HEK293 (cell line): ENCODE measurements around the gene NUMBL.

Source experiments
- CTCF ChIA-PET: fragments of 350-600 bp; formaldehyde crosslinking; extraction: SDS; loops from one replicate; lab custom pipeline; 2021; ENCODE audit warnings: antibody characterized with exemption; lab: Yijun Ruan, JAX
- POLR2A ChIA-PET: fragments of 300-600 bp; formaldehyde crosslinking; extraction: SDS; loops from one replicate; lab custom pipeline; 2020; ENCODE audit warnings: antibody characterized with exemption, inconsistent platforms; lab: Yijun Ruan, JAX
- H3K27ac ChIP-seq: fragments of 200-500 bp; sonication (Bioruptor generic); 2 replicates; pipeline ENCODE4 v1.5.1; 2014; ENCODE audit warnings: low read depth, low read length, control low read depth, inconsistent platforms; ENCODE audit errors: extremely low read depth
- H3K36me3 ChIP-seq, 2 experiments: fragments of 200-500 bp in 1 of 2; sonication (Bioruptor generic) in 1 of 2; 1 replicate in 1 of 2; 2 replicates in 1 of 2; pipeline ENCODE4 v1.5.1; 2014 to 2017; ENCODE audit warnings: inconsistent platforms in 2 of 2, low read length in 2 of 2; ENCODE audit not compliant: control insufficient read depth in 2 of 2, insufficient read depth in 1 of 2
- H3K4me1 ChIP-seq: fragments of 200-500 bp; sonication (Bioruptor generic); 2 replicates; pipeline ENCODE4 v1.5.1; 2014; ENCODE audit warnings: mild to moderate bottlenecking, low read length, inconsistent platforms; ENCODE audit not compliant: control insufficient read depth, insufficient read depth
- H3K4me3 ChIP-seq: 2 replicates; pipeline ENCODE4 v1.5.1; 2011; ENCODE audit warnings: low read depth, mild to moderate bottlenecking, control low read depth, low read length, moderate library complexity
- H3K9me3 ChIP-seq: fragments of 200-500 bp; sonication (Bioruptor generic); 2 replicates; pipeline ENCODE4 v1.5.1; 2014; ENCODE audit warnings: low read depth, low read length, inconsistent platforms; ENCODE audit not compliant: control insufficient read depth, insufficient read depth
- BCL11B ChIP-seq: fragments of 450-650 bp; formaldehyde crosslinking; IDR thresholded peaks from 2 replicates; pipeline ENCODE4 v1.5.1; 2016; ENCODE audit warnings: low read depth, missing biosample characterization, missing genetic modification characterization
- GLI4 ChIP-seq: fragments of 450-650 bp; formaldehyde crosslinking; IDR thresholded peaks from 2 replicates; pipeline ENCODE4 v1.5.1; 2016; ENCODE audit warnings: missing biosample characterization, missing genetic modification characterization
- HIC1 ChIP-seq: fragments of 450-650 bp; formaldehyde crosslinking; IDR thresholded peaks from 2 replicates; pipeline ENCODE4 v1.5.1; 2016; ENCODE audit warnings: missing biosample characterization, missing genetic modification characterization
- HOXD13 ChIP-seq: sonication (generic); formaldehyde crosslinking; IDR thresholded peaks from 2 replicates; pipeline ENCODE4 v1.8.0; 2022; ENCODE audit warnings: missing genetic modification reagents, borderline replicate concordance
- KLF1 ChIP-seq: fragments of 450-650 bp; formaldehyde crosslinking; IDR thresholded peaks from 2 replicates; pipeline ENCODE4 v1.5.1; 2016; ENCODE audit warnings: missing biosample characterization, missing genetic modification characterization
- PATZ1 ChIP-seq: fragments of 450-650 bp; formaldehyde crosslinking; IDR thresholded peaks from 2 replicates; pipeline ENCODE4 v1.5.1; 2016; ENCODE audit warnings: missing biosample characterization, missing genetic modification characterization
- PRDM1 ChIP-seq: fragments of 450-650 bp; formaldehyde crosslinking; IDR thresholded peaks from 2 replicates; pipeline ENCODE4; 2016; ENCODE audit warnings: missing biosample characterization, missing genetic modification characterization
- REST ChIP-seq: fragments of 450-650 bp; formaldehyde crosslinking; IDR thresholded peaks from 2 replicates; pipeline ENCODE4 v1.5.1; 2016; ENCODE audit warnings: missing biosample characterization, missing genetic modification characterization
- SP3 ChIP-seq: fragments of 450-650 bp; formaldehyde crosslinking; IDR thresholded peaks from 2 replicates; pipeline ENCODE4 v1.5.1; 2016; ENCODE audit warnings: missing biosample characterization, missing genetic modification characterization
- ZNF114 ChIP-seq: fragments of 450-650 bp; formaldehyde crosslinking; IDR thresholded peaks from 2 replicates; pipeline ENCODE4 v1.5.0; 2017; ENCODE audit warnings: missing biosample characterization, missing genetic modification characterization
- ZNF292 ChIP-seq: fragments of 450-650 bp; formaldehyde crosslinking; IDR thresholded peaks from 2 replicates; pipeline ENCODE4 v1.5.1; 2016; ENCODE audit warnings: low read depth, missing biosample characterization, missing genetic modification characterization, borderline replicate concordance
- ZNF335 ChIP-seq: fragments of 450-650 bp; formaldehyde crosslinking; conservative IDR thresholded peaks from 2 replicates; pipeline ENCODE4 v1.5.1; 2016; ENCODE audit warnings: missing biosample characterization, missing genetic modification characterization
- ZNF404 ChIP-seq: fragments of 450-650 bp; formaldehyde crosslinking; IDR thresholded peaks from 2 replicates; pipeline ENCODE4 v1.5.1; 2017; ENCODE audit warnings: missing biosample characterization, missing genetic modification characterization
- ZNF426 ChIP-seq: fragments of 450-650 bp; formaldehyde crosslinking; IDR thresholded peaks from 2 replicates; pipeline ENCODE4 v1.5.1; 2017; ENCODE audit warnings: missing biosample characterization, missing genetic modification characterization, mild to moderate bottlenecking, inconsistent platforms, moderate library complexity
- ZNF544 ChIP-seq: fragments of 450-650 bp; formaldehyde crosslinking; IDR thresholded peaks from 2 replicates; pipeline ENCODE4 v1.5.0; 2017; ENCODE audit warnings: missing biosample characterization, missing genetic modification characterization
- ZNF621 ChIP-seq: fragments of 450-650 bp; formaldehyde crosslinking; IDR thresholded peaks from 2 replicates; pipeline ENCODE4 v1.5.1; 2017; ENCODE audit warnings: missing biosample characterization, missing genetic modification characterization
- ZNF624 ChIP-seq: fragments of 450-650 bp; formaldehyde crosslinking; IDR thresholded peaks from 2 replicates; pipeline ENCODE4 v1.5.1; 2017; ENCODE audit warnings: missing biosample characterization, missing genetic modification characterization
- ZNF785 ChIP-seq: fragments of 450-650 bp; formaldehyde crosslinking; IDR thresholded peaks from 2 replicates; pipeline ENCODE4 v1.5.1; 2016; ENCODE audit warnings: missing biosample characterization, missing genetic modification characterization
- TF ChIP-seq, protein P1 (sequence below): fragments of 450-650 bp; formaldehyde crosslinking; IDR thresholded peaks from 2 replicates; pipeline ENCODE4 v1.5.1; 2016; ENCODE audit warnings: missing biosample characterization, missing genetic modification characterization
- TF ChIP-seq, protein P2 (sequence below): fragments of 450-650 bp; formaldehyde crosslinking; IDR thresholded peaks from 2 replicates; pipeline ENCODE4 v1.5.1; 2016; ENCODE audit warnings: missing biosample characterization, missing genetic modification characterization
- TF ChIP-seq, protein P3 (sequence below): fragments of 450-650 bp; IDR thresholded peaks from 2 replicates; pipeline ENCODE4 v1.5.1; 2018; ENCODE audit warnings: missing biosample characterization, mild to moderate bottlenecking, missing genetic modification characterization

NUMBL gene

GRCh38 chr19:40616941-40617340 is 73.5 kb downstream of the NUMBL start:
- H3K36me3 ChIP-seq: peaks cover 17 to 18% of the 10 kb centered on the region in 2 experiments; a peak in 2 of 3 replicates
- H3K4me3 ChIP-seq: no peak overlapping the region
- peak; percentile 59 for TF ChIP-seq HIC1 (tag by site-specific recombination)
- TF ChIP-seq PRDM1 (tag by site-specific recombination): no peak
- no peak for TF ChIP-seq ZNF404 (tag by site-specific recombination)
- no peak overlapping the region for H3K27ac ChIP-seq
- peaks cover 9% of the 10 kb centered on the region for H3K4me1 ChIP-seq
- ChIA-PET CTCF (interaction anchor here (0.6 to 3.1 kb wide), 8 partner anchors 11 to 1178 kb away, joined by 3 to 42 read pairs (median 4); partner anchors contain the start of gene LTBP4), POLR2A (interaction anchor here (0.7 to 1.0 kb wide), 2 partner anchors 9 to 269 kb away, joined by 3 read pairs; partner anchors contain the start of genes C19orf47 and PLD3)
- H3K9me3 ChIP-seq: no peaks in the 10 kb centered on the region

GRCh38 chr19:40616178-40616577 is 74.3 kb downstream of the NUMBL start:
- CTCF ChIA-PET: interaction anchor here (0.6 to 3.1 kb wide), 9 partner anchors 10 to 1178 kb away, joined by 3 to 42 read pairs (median 4); partner anchors contain the start of gene LTBP4
- H3K27ac ChIP-seq: no peak overlapping the region
- TF ChIP-seq REST (tag by site-specific recombination) (no peak), BCL11B (0 out of 2 replicates have a peak, but pooled peaks have one; percentile 40), ZNF544 (no peak), SP3 (tag by site-specific recombination) (no peak), HOXD13 (no peak), PATZ1 (tag by site-specific recombination) (no peak), ZNF292 (no peak), ZNF785 (no peak), ZNF621 (tag by site-specific recombination) (no peak), ZNF114 (tag by site-specific recombination) (no peak), ZNF426 (tag by site-specific recombination) (no peak), ZNF335 (tag by site-specific recombination) (no peak), GLI4 (tag by site-specific recombination) (no peak), ZNF624 (tag by site-specific recombination) (no peak), KLF1 (tag by site-specific recombination) (no peak)
- TF ChIP-seq, protein P1, sequence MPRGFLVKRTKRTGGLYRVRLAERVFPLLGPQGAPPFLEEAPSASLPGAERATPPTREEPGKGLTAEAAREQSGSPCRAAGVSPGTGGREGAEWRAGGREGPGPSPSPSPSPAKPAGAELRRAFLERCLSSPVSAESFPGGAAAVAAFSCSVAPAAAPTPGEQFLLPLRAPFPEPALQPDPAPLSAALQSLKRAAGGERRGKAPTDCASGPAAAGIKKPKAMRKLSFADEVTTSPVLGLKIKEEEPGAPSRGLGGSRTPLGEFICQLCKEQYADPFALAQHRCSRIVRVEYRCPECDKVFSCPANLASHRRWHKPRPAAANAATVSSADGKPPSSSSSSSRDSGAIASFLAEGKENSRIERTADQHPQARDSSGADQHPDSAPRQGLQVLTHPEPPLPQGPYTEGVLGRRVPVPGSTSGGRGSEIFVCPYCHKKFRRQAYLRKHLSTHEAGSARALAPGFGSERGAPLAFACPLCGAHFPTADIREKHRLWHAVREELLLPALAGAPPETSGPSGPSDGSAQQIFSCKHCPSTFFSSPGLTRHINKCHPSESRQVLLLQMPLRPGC (tag by site-specific recombination): no peak
- TF ChIP-seq, protein P2, sequence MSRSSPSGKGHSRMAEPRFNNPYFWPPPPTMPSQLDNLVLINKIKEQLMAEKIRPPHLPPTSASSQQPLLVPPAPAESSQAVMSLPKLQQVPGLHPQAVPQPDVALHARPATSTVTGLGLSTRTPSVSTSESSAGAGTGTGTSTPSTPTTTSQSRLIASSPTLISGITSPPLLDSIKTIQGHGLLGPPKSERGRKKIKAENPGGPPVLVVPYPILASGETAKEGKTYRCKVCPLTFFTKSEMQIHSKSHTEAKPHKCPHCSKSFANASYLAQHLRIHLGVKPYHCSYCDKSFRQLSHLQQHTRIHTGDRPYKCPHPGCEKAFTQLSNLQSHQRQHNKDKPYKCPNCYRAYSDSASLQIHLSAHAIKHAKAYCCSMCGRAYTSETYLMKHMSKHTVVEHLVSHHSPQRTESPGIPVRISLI (tag by site-specific recombination): 0 out of 2 replicates have a peak, but pooled peaks have one; percentile 77
- TF ChIP-seq, protein P3, sequence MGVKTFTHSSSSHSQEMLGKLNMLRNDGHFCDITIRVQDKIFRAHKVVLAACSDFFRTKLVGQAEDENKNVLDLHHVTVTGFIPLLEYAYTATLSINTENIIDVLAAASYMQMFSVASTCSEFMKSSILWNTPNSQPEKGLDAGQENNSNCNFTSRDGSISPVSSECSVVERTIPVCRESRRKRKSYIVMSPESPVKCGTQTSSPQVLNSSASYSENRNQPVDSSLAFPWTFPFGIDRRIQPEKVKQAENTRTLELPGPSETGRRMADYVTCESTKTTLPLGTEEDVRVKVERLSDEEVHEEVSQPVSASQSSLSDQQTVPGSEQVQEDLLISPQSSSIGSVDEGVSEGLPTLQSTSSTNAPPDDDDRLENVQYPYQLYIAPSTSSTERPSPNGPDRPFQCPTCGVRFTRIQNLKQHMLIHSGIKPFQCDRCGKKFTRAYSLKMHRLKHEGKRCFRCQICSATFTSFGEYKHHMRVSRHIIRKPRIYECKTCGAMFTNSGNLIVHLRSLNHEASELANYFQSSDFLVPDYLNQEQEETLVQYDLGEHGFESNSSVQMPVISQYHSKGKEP (tag by site-specific recombination): no peak

More at GRCh38 chr19:40616178-40616577, 74.3 kb downstream of the NUMBL start:
- Histone ChIP-seq H3K36me3 (peaks cover 13 to 15% of the 10 kb centered on the region in 2 experiments; a peak in 2 of 3 replicates), H3K4me3 (no peak overlapping the region), H3K9me3 (no peaks in the 10 kb centered on the region), H3K4me1 (peaks cover 9% of the 10 kb centered on the region)
- POLR2A ChIA-PET: interaction anchor here (1.0 kb wide), 2 partner anchors 25 to 268 kb away, joined by 3 to 7 read pairs; partner anchors contain the start of genes C19orf47 and PLD3
